Neural crest cell (in vitro differentiated cells): ENCODE measurements around the gene GPSM3. TPM values are rescaled to one million over a fixed set of nuclear protein-coding genes. Genes with fewer than 3 reads are reported as not detected.
A peak's percentile ranks its signal among the peaks of the same experiment; 100 is the strongest.

Experiments
- DNase-seq: peaks from one replicate; pipeline ENCODE4 v3.0.0; 2021; ENCODE audit warnings: low read depth, mixed read lengths, low spot score
- H3K27ac Mint-ChIP-seq: one replicate; pipeline ENCODE4 v1.8.0; 2021; ENCODE audit warnings: mild to moderate bottlenecking, mixed read lengths; ENCODE audit not compliant: unreplicated experiment
- H3K27me3 Mint-ChIP-seq: 2 replicates; pipeline ENCODE4 v1.8.0; 2021; ENCODE audit warnings: low read depth, mild to moderate bottlenecking, mixed read lengths
- H3K36me3 Mint-ChIP-seq: 2 replicates; pipeline ENCODE4 v1.8.0; 2021; ENCODE audit warnings: low read depth, mild to moderate bottlenecking, mixed read lengths
- H3K4me1 Mint-ChIP-seq: 2 replicates; pipeline ENCODE4 v1.8.0; 2021; ENCODE audit warnings: mixed read lengths
- H3K4me3 Mint-ChIP-seq: one replicate; pipeline ENCODE4 v1.8.0; 2021; ENCODE audit warnings: mild to moderate bottlenecking, mixed read lengths
- H3K9me3 Mint-ChIP-seq: 2 replicates; pipeline ENCODE4 v1.8.0; 2021; ENCODE audit warnings: mixed read lengths
- CTCF ChIP-seq: fragments of 200-600 bp; sonication (generic); conservative IDR thresholded peaks from 2 replicates; pipeline ENCODE4 v1.5.0; 2021; ENCODE audit warnings: antibody characterized with exemption, mild to moderate bottlenecking
- total RNA-seq: library from RNA; stranded (reverse); gene quantifications from 2 replicates; pipeline ENCODE4 v1.2.1, GENCODE V29; 2021

The GPSM3 gene
- total RNA-seq, 1 donor from 2014 or later: 7.3 TPM

DNA sequence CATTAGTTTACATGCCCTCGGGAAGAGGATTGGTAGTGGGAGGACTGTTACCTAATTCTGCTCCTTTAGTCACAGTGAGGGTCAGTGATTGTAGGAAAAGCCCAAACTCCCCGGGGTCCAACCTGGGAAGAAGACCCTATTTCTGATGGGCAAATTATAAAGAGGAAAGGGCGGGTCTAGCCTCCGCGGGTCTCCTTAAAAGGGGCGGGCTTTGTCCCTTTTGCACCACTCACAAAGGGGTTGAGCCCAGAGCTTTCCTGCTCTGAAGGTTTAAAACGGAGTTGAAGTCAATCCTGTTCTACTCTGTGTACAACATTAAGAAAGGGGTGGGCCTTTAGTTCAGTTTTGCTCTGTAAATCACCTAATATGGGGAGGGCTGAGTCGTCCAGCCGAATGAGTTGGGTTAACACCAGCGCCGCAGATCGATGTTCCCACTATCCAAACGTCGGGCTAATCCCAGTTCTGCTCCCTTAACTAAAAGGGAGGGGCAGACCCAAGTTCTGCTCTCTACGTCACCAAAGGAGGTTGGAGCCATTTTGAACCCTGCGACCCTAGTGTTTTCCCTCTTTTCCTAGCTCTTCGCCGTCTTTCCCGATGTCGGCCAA, 15.2 kb downstream of the GPSM3 start:
- no peak for DNase-seq
- TF ChIP-seq CTCF: no peak
- Mint-ChIP-seq H3K27me3 (peaks cover 6% of the 10 kb centered on the region), H3K4me3 (peak overlapping the region; percentile 98), H3K9me3 (no peaks in the 10 kb centered on the region), H3K4me1 (peaks cover 67% of the 10 kb centered on the region), H3K27ac (peak overlapping the region; percentile 98), H3K36me3 (peaks cover 4% of the 10 kb centered on the region)

GRCh38 chr6:32176476-32177182, 15.8 kb downstream of the GPSM3 start:
- peaks cover 6% of the 10 kb centered on the region for H3K27me3 Mint-ChIP-seq
- DNase-seq: no peak
- H3K4me3 Mint-ChIP-seq: peak overlapping the region; percentile 98
- H3K27ac Mint-ChIP-seq: peak overlapping the region; percentile 98
- no peak for TF ChIP-seq CTCF
- peaks cover 67% of the 10 kb centered on the region for H3K4me1 Mint-ChIP-seq
- no peaks in the 10 kb centered on the region for H3K9me3 Mint-ChIP-seq
- H3K36me3 Mint-ChIP-seq: peaks cover 4% of the 10 kb centered on the region

GRCh38 chr6:32175711-32176475, 16.6 kb downstream of the GPSM3 start, which contains the start of gene AGPAT1:
TSS of gene AGPAT1 (minus strand) at chr6:32176084. CDS start at chr6:32171496, 4,588 bp downstream.
- no peak for TF ChIP-seq CTCF
- H3K9me3 Mint-ChIP-seq: no peaks in the 10 kb centered on the region

DNA sequence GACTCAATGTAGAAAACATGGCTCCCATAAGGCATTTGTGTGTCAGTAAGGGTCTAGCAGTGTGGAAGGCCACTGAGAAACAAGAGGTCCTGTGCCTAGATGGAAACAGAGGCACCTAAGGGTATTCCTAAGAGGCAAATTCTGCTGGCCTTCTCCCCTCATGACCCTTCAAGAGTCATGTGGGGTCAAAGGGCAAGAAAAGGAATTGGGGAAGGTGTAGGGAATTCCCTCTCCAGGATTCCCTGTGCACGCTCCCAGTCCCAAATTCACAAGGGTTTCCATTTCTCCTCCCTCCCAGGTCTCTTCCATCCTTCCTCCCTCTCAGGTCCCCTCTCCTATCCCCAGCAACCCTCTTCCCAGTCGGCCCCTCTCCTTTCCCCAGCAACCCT, 17.1 kb downstream of the GPSM3 start:
- no peak for TF ChIP-seq CTCF
- Mint-ChIP-seq H3K4me3 (peak overlapping the region; percentile 98), H3K27me3 (peaks cover 6% of the 10 kb centered on the region), H3K4me1 (peaks cover 60% of the 10 kb centered on the region), H3K36me3 (peaks cover 7% of the 10 kb centered on the region), H3K27ac (peak overlapping the region; percentile 92), H3K9me3 (no peaks in the 10 kb centered on the region)
- DNase-seq: no peak

More at GRCh38 chr6:32175711-32176475, 16.6 kb downstream of the GPSM3 start, which contains the start of gene AGPAT1:
- Mint-ChIP-seq H3K27ac (peak within 1 kb of the TSS; percentile 98), H3K4me1 (peaks cover 66% of the 10 kb centered on the region), H3K4me3 (peak within 1 kb of the TSS; percentile 98), H3K27me3 (peaks cover 6% of the 10 kb centered on the region), H3K36me3 (peaks cover 4% of the 10 kb centered on the region)
- DNase-seq: peak; percentile 96

DNA sequence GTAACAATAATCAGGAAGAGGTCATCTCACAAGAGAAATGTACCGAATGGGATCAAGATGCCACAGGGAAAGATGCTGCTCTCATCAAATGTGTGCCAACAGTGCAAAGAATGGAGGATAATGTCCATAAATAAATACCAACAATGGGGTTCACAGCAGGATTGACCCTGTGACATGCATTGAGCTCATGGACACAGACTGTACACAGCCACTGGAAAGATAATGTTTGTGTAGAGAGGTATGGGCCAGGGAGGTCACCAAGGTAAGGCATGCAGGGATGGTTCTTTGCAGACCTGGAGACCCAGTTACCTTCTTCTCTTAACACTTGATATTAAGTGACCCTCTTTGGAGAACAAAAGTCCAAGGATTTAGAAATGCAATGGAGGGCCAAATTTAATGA, 18.0 kb downstream of the GPSM3 start:
- peak overlapping the region; percentile 98 for H3K4me3 Mint-ChIP-seq
- H3K4me1 Mint-ChIP-seq: peaks cover 62% of the 10 kb centered on the region
- H3K27ac Mint-ChIP-seq: no peak overlapping the region
- H3K9me3 Mint-ChIP-seq: no peaks in the 10 kb centered on the region
- TF ChIP-seq CTCF: no peak
- H3K36me3 Mint-ChIP-seq: peaks cover 14% of the 10 kb centered on the region
- H3K27me3 Mint-ChIP-seq: peaks cover 6% of the 10 kb centered on the region
- DNase-seq: no peak
